HEK293 (cell line): ENCODE results near the gene FNDC5.

Source experiments
- CTCF ChIA-PET: fragments of 350-600 bp; formaldehyde crosslinking; extraction: SDS; loops from one replicate; lab custom pipeline; 2021; ENCODE audit warnings: antibody characterized with exemption; lab: Yijun Ruan, JAX
- POLR2A ChIA-PET: fragments of 300-600 bp; formaldehyde crosslinking; extraction: SDS; loops from one replicate; lab custom pipeline; 2020; ENCODE audit warnings: antibody characterized with exemption, inconsistent platforms; lab: Yijun Ruan, JAX
- H3K27ac ChIP-seq: fragments of 200-500 bp; sonication (Bioruptor generic); 2 replicates; pipeline ENCODE4 v1.5.1; 2014; ENCODE audit warnings: low read depth, low read length, control low read depth, inconsistent platforms; ENCODE audit errors: extremely low read depth
- H3K36me3 ChIP-seq, 2 experiments: fragments of 200-500 bp in 1 of 2; sonication (Bioruptor generic) in 1 of 2; 1 replicate in 1 of 2; 2 replicates in 1 of 2; pipeline ENCODE4 v1.5.1; 2014 to 2017; ENCODE audit warnings: inconsistent platforms in 2 of 2, low read length in 2 of 2; ENCODE audit not compliant: control insufficient read depth in 2 of 2, insufficient read depth in 1 of 2
- H3K4me1 ChIP-seq: fragments of 200-500 bp; sonication (Bioruptor generic); 2 replicates; pipeline ENCODE4 v1.5.1; 2014; ENCODE audit warnings: mild to moderate bottlenecking, low read length, inconsistent platforms; ENCODE audit not compliant: control insufficient read depth, insufficient read depth
- H3K4me3 ChIP-seq: 2 replicates; pipeline ENCODE4 v1.5.1; 2011; ENCODE audit warnings: low read depth, mild to moderate bottlenecking, control low read depth, low read length, moderate library complexity
- H3K9me3 ChIP-seq: fragments of 200-500 bp; sonication (Bioruptor generic); 2 replicates; pipeline ENCODE4 v1.5.1; 2014; ENCODE audit warnings: low read depth, low read length, inconsistent platforms; ENCODE audit not compliant: control insufficient read depth, insufficient read depth
- KLF17 ChIP-seq: fragments of 450-650 bp; formaldehyde crosslinking; IDR thresholded peaks from 2 replicates; pipeline ENCODE4 v1.5.1; 2016; ENCODE audit warnings: missing biosample characterization, missing genetic modification characterization
- PRDM10 ChIP-seq: fragments of 450-650 bp; formaldehyde crosslinking; IDR thresholded peaks from 2 replicates; pipeline ENCODE4 v1.5.1; 2016; ENCODE audit warnings: missing biosample characterization, missing genetic modification characterization
- SP2 ChIP-seq: fragments of 450-650 bp; formaldehyde crosslinking; IDR thresholded peaks from 2 replicates; pipeline ENCODE4 v1.5.1; 2016; ENCODE audit warnings: missing biosample characterization, missing genetic modification characterization
- ZBTB17 ChIP-seq: fragments of 450-650 bp; formaldehyde crosslinking; IDR thresholded peaks from 2 replicates; pipeline ENCODE4 v1.5.1; 2016; ENCODE audit warnings: missing biosample characterization, missing genetic modification characterization
- ZFP69B ChIP-seq: fragments of 450-650 bp; formaldehyde crosslinking; IDR thresholded peaks from 2 replicates; pipeline ENCODE4 v1.5.1; 2016; ENCODE audit warnings: missing biosample characterization, missing genetic modification characterization
- ZNF138 ChIP-seq: fragments of 450-650 bp; formaldehyde crosslinking; IDR thresholded peaks from 2 replicates; pipeline ENCODE4 v1.5.1; 2016; ENCODE audit warnings: missing biosample characterization, missing genetic modification characterization, borderline replicate concordance
- ZNF23 ChIP-seq: fragments of 450-650 bp; formaldehyde crosslinking; IDR thresholded peaks from 2 replicates; pipeline ENCODE4 v1.5.1; 2016; ENCODE audit warnings: missing biosample characterization, missing genetic modification characterization, borderline replicate concordance
- ZNF366 ChIP-seq: fragments of 450-650 bp; formaldehyde crosslinking; conservative IDR thresholded peaks from 2 replicates; pipeline ENCODE4 v1.5.1; 2016; ENCODE audit warnings: missing biosample characterization, missing genetic modification characterization
- ZNF510 ChIP-seq: fragments of 450-650 bp; formaldehyde crosslinking; IDR thresholded peaks from 2 replicates; pipeline ENCODE4 v1.5.1; 2018; ENCODE audit warnings: mild to moderate bottlenecking, missing genetic modification characterization, missing biosample characterization; ENCODE audit not compliant: insufficient replicate concordance
- ZNF560 ChIP-seq: fragments of 450-650 bp; formaldehyde crosslinking; IDR thresholded peaks from 2 replicates; pipeline ENCODE4 v1.5.1; 2017; ENCODE audit warnings: missing biosample characterization, missing genetic modification characterization, borderline replicate concordance
- ZNF785 ChIP-seq: fragments of 450-650 bp; formaldehyde crosslinking; IDR thresholded peaks from 2 replicates; pipeline ENCODE4 v1.5.1; 2016; ENCODE audit warnings: missing biosample characterization, missing genetic modification characterization
- ZNF837 ChIP-seq: fragments of 450-650 bp; formaldehyde crosslinking; IDR thresholded peaks from 2 replicates; pipeline ENCODE4 v1.5.1; 2016; ENCODE audit warnings: missing biosample characterization, missing genetic modification characterization
- TF ChIP-seq, protein P1 (sequence below): fragments of 450-650 bp; formaldehyde crosslinking; IDR thresholded peaks from 2 replicates; pipeline ENCODE4 v1.5.1; 2017; ENCODE audit warnings: missing biosample characterization, missing genetic modification characterization
- TF ChIP-seq, protein P2 (sequence below): fragments of 450-650 bp; formaldehyde crosslinking; IDR thresholded peaks from 2 replicates; pipeline ENCODE4 v1.5.1; 2016; ENCODE audit warnings: missing biosample characterization, missing genetic modification characterization

The FNDC5 gene

DNA sequence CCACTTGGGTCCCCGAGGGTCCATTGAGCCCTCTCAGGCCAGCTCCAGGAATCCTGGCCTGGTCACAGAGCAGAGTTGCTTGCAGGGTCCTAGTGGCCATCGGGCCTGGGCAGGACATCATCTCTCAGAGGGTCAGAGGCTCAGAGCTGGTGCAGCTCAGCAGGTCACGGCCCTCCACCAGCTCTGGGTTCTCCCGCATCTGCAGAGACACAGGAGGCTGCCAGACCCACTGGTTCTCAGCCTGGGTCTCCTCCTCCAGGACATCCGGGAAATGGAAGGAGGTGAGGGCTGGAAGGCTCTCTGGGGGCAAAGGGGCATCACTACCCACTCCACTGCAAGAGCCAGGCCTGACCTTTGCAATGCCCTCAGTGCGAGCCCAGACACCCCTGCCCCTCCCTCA lies 24.0 kb upstream of the FNDC5 start:
- Histone ChIP-seq H3K4me3 (no peak overlapping the region), H3K4me1 (no peaks in the 10 kb centered on the region), H3K36me3 (no peaks in the 10 kb centered on the region), H3K9me3 (no peaks in the 10 kb centered on the region)
- TF ChIP-seq ZNF23 (tag by site-specific recombination) = no peak
- no peak for TF ChIP-seq ZNF366
- TF ChIP-seq ZNF837 (tag by site-specific recombination) = no peak
- TF ChIP-seq, protein P1, sequence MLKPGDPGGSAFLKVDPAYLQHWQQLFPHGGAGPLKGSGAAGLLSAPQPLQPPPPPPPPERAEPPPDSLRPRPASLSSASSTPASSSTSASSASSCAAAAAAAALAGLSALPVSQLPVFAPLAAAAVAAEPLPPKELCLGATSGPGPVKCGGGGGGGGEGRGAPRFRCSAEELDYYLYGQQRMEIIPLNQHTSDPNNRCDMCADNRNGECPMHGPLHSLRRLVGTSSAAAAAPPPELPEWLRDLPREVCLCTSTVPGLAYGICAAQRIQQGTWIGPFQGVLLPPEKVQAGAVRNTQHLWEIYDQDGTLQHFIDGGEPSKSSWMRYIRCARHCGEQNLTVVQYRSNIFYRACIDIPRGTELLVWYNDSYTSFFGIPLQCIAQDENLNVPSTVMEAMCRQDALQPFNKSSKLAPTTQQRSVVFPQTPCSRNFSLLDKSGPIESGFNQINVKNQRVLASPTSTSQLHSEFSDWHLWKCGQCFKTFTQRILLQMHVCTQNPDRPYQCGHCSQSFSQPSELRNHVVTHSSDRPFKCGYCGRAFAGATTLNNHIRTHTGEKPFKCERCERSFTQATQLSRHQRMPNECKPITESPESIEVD = no peak
- TF ChIP-seq ZBTB17 (tag by site-specific recombination) = no peak
- TF ChIP-seq, all 188 proteins: peak for 0
- ChIA-PET CTCF (interaction anchor here (0.7 to 1.3 kb wide), 5 partner anchors 8 to 494 kb away, joined by 3 to 4 read pairs (median 3); partner anchors contain the start of gene HPCA), POLR2A (no interaction called here)
- no peak overlapping the region for H3K27ac ChIP-seq

DNA sequence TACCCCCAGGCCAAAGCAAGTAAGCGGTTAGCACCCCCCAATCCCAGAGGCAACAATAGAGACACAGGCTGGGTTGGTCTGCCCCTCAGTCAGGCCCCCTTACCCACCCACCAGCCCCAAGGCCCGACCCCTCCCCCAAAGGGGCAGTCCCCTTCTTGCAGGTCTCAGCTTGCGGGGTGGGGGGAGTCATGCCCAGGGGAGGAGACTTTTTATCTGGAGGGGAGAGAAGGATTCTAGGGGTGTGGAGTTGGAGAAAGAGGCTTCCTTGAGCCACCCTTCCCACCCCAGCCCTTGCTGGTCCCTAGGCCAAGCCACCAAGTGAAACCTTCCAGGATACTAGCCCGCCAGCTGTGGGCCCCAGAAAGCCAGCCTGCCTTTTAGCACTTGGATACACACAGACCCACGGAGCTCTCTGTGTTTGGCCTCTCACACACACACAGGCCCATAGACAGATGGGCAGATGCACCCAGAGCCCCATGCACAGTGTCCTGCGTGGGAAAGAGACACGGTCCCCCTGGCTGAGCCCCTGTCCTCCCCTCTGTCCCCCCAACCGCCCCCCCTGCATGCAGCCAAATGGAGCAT lies 23.4 kb upstream of the FNDC5 start:
- ChIA-PET POLR2A (no interaction called here), CTCF (interaction anchor here (0.7 to 4.9 kb wide), 6 partner anchors 11 to 493 kb away, joined by 3 to 50 read pairs (median 4); no protein-coding TSS in a partner anchor)
- H3K4me3 ChIP-seq = no peak overlapping the region
- no peaks in the 10 kb centered on the region for H3K9me3 ChIP-seq
- no peaks in the 10 kb centered on the region for H3K4me1 ChIP-seq
- TF ChIP-seq SP2 (tag by site-specific recombination) (no peak), PRDM10 (peak; percentile 24; the same call in 1 of the 2 replicates), ZFP69B (tag by site-specific recombination) (peak; percentile 86), ZNF510 (tag by site-specific recombination) (no peak), KLF17 (tag by site-specific recombination) (peak; percentile 75; the same call in 1 of the 2 replicates), ZNF560 (tag by site-specific recombination) (no peak), ZNF785 (tag by site-specific recombination) (no peak), ZNF138 (tag by site-specific recombination) (no peak)
- TF ChIP-seq, protein P2, sequence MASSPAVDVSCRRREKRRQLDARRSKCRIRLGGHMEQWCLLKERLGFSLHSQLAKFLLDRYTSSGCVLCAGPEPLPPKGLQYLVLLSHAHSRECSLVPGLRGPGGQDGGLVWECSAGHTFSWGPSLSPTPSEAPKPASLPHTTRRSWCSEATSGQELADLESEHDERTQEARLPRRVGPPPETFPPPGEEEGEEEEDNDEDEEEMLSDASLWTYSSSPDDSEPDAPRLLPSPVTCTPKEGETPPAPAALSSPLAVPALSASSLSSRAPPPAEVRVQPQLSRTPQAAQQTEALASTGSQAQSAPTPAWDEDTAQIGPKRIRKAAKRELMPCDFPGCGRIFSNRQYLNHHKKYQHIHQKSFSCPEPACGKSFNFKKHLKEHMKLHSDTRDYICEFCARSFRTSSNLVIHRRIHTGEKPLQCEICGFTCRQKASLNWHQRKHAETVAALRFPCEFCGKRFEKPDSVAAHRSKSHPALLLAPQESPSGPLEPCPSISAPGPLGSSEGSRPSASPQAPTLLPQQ = peak; percentile 92
- H3K36me3 ChIP-seq = no peaks in the 10 kb centered on the region
- no peak overlapping the region for H3K27ac ChIP-seq
